ENCODE measurements around the gene OR2AG1. TPM values are rescaled to one million over a fixed set of nuclear protein-coding genes. Genes with fewer than 3 reads are reported as not detected.

OR2AG1 gene
- total RNA-seq, 1 donor = not detected

GRCh38 chr11:6825231-6825744 is 42.5 kb downstream of the OR2AG1 start:
- Histone ChIP-seq H3K27me3 (ENCODE audit: insufficient read depth, low read length) (no peaks in the 10 kb centered on the region), H3K4me1 (ENCODE audit: insufficient read depth, low read length) (no peaks in the 10 kb centered on the region), H3K9me3 (ENCODE audit: low read depth, low read length) (no peaks in the 10 kb centered on the region), H3K4me3 (ENCODE audit: low read length) (no peak overlapping the region)

GRCh38 chr11:6828103-6828502 is 45.3 kb downstream of the OR2AG1 start:
- no peaks in the 10 kb centered on the region for H3K9me3 ChIP-seq (ENCODE audit: low read depth, low read length)
- H3K27me3 ChIP-seq (ENCODE audit: insufficient read depth, low read length) = no peaks in the 10 kb centered on the region
- H3K4me3 ChIP-seq (ENCODE audit: low read length) = no peak overlapping the region
- H3K4me1 ChIP-seq (ENCODE audit: insufficient read depth, low read length) = peaks cover under 1% of the 10 kb centered on the region

DNA sequence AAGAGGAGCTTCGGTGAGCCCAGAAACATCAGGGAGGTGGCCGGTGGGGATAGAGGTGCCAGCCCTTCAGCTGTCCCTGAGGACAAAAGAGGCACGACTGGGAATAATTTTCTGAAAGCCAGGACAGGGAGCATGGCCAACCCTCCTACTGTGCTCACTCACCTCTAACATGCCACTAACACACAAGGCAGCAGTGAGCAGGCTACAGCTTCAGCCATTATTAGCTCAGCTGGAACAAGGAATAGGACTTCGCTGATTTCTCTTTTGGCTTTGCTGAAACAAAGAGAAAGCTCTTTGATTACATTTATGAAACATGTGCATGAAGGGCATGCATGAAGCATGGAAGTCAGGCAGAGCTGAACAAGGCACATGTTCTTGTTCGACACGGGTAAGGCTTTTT is 50.5 kb downstream of the OR2AG1 start:
- Histone ChIP-seq H3K9me3 (ENCODE audit: low read depth, low read length) (no peaks in the 10 kb centered on the region), H3K27me3 (ENCODE audit: insufficient read depth, low read length) (no peaks in the 10 kb centered on the region), H3K4me3 (ENCODE audit: low read length) (no peak overlapping the region), H3K4me1 (ENCODE audit: insufficient read depth, low read length) (peaks cover 4% of the 10 kb centered on the region)

GRCh38 chr11:6834021-6834420 is 51.2 kb downstream of the OR2AG1 start:
- Histone ChIP-seq H3K4me3 (ENCODE audit: low read length) (no peak overlapping the region), H3K9me3 (ENCODE audit: low read depth, low read length) (no peaks in the 10 kb centered on the region), H3K4me1 (ENCODE audit: insufficient read depth, low read length) (peaks cover 4% of the 10 kb centered on the region), H3K27me3 (ENCODE audit: insufficient read depth, low read length) (no peaks in the 10 kb centered on the region)

Other genes starting within 250 kb of the OR2AG1 start
- gene RRP8, start 179.4 kb upstream of the OR2AG1 start, total RNA-seq = 19.0 TPM
- 45.5 TPM for gene ILK, start 179.2 kb upstream of the OR2AG1 start, total RNA-seq
- gene TAF10, start 170.8 kb upstream of the OR2AG1 start, total RNA-seq = 33.2 TPM
- gene TPP1, start 163.6 kb upstream of the OR2AG1 start, total RNA-seq = 86.2 TPM
- 3.8 TPM for gene DCHS1, start 127.2 kb upstream of the OR2AG1 start, total RNA-seq
- gene MRPL17, start 99.7 kb upstream of the OR2AG1 start, total RNA-seq = 9.0 TPM
- 0.10 TPM for gene OR2AG2, start 11.0 kb upstream of the OR2AG1 start, total RNA-seq
- not detected for gene OR6A2, start 16.7 kb downstream of the OR2AG1 start, total RNA-seq
- gene OR10A5, start 62.7 kb downstream of the OR2AG1 start, total RNA-seq = not detected
- gene OR10A2, start 80.0 kb downstream of the OR2AG1 start, total RNA-seq = not detected
- not detected for gene OR10A4, start 93.6 kb downstream of the OR2AG1 start, total RNA-seq
- gene OR2D2, start 109.5 kb downstream of the OR2AG1 start, total RNA-seq = 0.10 TPM
- not detected for gene OR2D3, start 138.0 kb downstream of the OR2AG1 start, total RNA-seq
- gene ZNF215, start 143.4 kb downstream of the OR2AG1 start, total RNA-seq = 0.52 TPM
- gene ZNF214, start 237.3 kb downstream of the OR2AG1 start, total RNA-seq = not detected
- under 0.01 TPM for gene NLRP14, start 237.5 kb downstream of the OR2AG1 start, total RNA-seq

Data from mononuclear cell (primary cell).